RWPE2 (cell line): ENCODE results near the gene TMEM238L.

Experiments used
- ATAC-seq: fragments of 200-7000 bp; cut with Tn5 transposase; 3 replicates; pipeline ENCODE4 v1.9.1; 2021; ENCODE audit warnings: low read depth
- DNase-seq: peaks from one replicate; pipeline ENCODE4 v3.0.0-alpha.2; 2020; ENCODE audit warnings: low spot score
- H3K27ac ChIP-seq: fragments of 450-650 bp; 2 replicates; pipeline ENCODE4 v1.5.1; 2017; ENCODE audit warnings: mild to moderate bottlenecking; ENCODE audit not compliant: poor library complexity, severe bottlenecking
- H3K27me3 ChIP-seq: fragments of 250-450 bp; sonication (Bioruptor Pico); 2 replicates; pipeline ENCODE4 v1.5.1; 2021; ENCODE audit warnings: mild to moderate bottlenecking, moderate library complexity; ENCODE audit not compliant: insufficient read depth, poor library complexity, severe bottlenecking
- H3K36me3 ChIP-seq: fragments of 250-450 bp; sonication (Bioruptor Pico); 2 replicates; pipeline ENCODE4 v1.5.1; 2020; ENCODE audit warnings: low read depth, mild to moderate bottlenecking, moderate library complexity
- H3K4me1 ChIP-seq: fragments of 250-450 bp; sonication (Bioruptor Pico); 2 replicates; pipeline ENCODE4 v1.5.1; 2021; ENCODE audit warnings: mild to moderate bottlenecking, moderate library complexity; ENCODE audit not compliant: insufficient read depth, poor library complexity, severe bottlenecking
- H3K4me3 ChIP-seq: fragments of 250-450 bp; sonication (Bioruptor Pico); 2 replicates; pipeline ENCODE4 v1.5.1; 2021; ENCODE audit warnings: mild to moderate bottlenecking, moderate library complexity; ENCODE audit not compliant: severe bottlenecking
- H3K9me3 ChIP-seq: fragments of 250-450 bp; sonication (Bioruptor Pico); 2 replicates; pipeline ENCODE4 v1.5.1; 2021; ENCODE audit warnings: mild to moderate bottlenecking, moderate library complexity; ENCODE audit not compliant: severe bottlenecking
- CTCF ChIP-seq: fragments of 450-650 bp; IDR thresholded peaks from one replicate; pipeline ENCODE4 v1.5.1; 2017; ENCODE audit warnings: mild to moderate bottlenecking, moderate library complexity; ENCODE audit not compliant: poor library complexity, severe bottlenecking

The TMEM238L gene

DNA sequence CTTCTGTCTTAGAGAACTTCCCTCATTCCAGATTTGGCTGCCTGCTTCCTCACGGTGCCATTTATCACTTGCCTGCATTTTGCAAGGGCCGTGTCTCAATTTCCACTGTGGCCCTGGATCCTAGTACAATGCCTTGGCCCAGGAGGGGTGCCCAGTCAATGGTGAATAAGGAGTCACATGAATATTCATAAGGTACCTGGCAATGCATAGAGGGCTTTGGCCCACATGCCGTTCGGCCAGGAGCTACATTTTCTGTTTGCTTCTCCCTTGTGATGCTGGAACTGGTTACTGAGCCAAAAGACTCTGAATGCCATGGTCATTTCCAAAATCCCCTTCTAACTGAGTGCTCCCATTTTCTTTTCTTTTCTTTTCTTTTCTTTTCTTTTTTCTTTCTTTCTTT lies 38.8 kb upstream of the TMEM238L start:
- Histone ChIP-seq H3K4me3 (no peak overlapping the region), H3K4me1 (no peaks in the 10 kb centered on the region), H3K27me3 (no peaks in the 10 kb centered on the region), H3K27ac (no peak overlapping the region), H3K9me3 (no peaks in the 10 kb centered on the region), H3K36me3 (no peaks in the 10 kb centered on the region)
- no peak for TF ChIP-seq CTCF
- ATAC-seq (no peak), DNase-seq (no peak)

GRCh38 chr17:10838682-10839081 lies 34.8 kb upstream of the TMEM238L start:
- Histone ChIP-seq H3K36me3 (no peaks in the 10 kb centered on the region), H3K27ac (no peak overlapping the region), H3K9me3 (no peaks in the 10 kb centered on the region), H3K4me1 (no peaks in the 10 kb centered on the region), H3K27me3 (no peaks in the 10 kb centered on the region), H3K4me3 (no peak overlapping the region)
- ATAC-seq (no peak), DNase-seq (no peak)
- no peak for TF ChIP-seq CTCF

DNA sequence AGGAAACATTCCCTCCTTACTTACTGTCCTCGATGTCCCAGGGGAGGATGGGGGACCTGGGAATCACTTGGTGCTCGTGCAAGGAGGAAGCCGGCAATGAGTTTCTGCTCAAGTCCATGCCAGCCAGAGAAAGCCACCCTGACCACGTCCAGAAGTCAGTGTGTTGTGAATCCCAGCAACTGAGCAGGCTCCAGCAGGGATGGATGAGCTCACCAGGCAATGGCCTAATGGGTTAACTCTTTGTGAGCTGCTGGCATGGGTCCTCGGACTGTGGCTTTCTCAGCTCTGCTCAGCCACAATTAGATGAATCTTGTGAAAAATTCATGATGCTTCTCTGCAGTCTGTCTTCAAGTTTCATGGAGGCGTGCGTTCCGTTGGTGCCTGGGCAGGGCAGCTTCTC lies 34.0 kb upstream of the TMEM238L start, which contains the start of gene PIRT:
PIRT (minus strand) TSS at position 167 of the 400 bp plus-strand sequence. CDS start 12,442 bp downstream, outside the sequence.
- no peak for ATAC-seq
- Histone ChIP-seq H3K9me3 (no peaks in the 10 kb centered on the region), H3K27me3 (no peaks in the 10 kb centered on the region), H3K4me3 (no peak within 1 kb of the TSS), H3K27ac (no peak within 1 kb of the TSS), H3K36me3 (no peaks in the 10 kb centered on the region), H3K4me1 (no peaks in the 10 kb centered on the region)
- DNase-seq = no peak
- no peak for TF ChIP-seq CTCF

GRCh38 chr17:10836966-10837590 lies 33.2 kb upstream of the TMEM238L start:
- DNase-seq = no peak

More at GRCh38 chr17:10836966-10837590, 33.2 kb upstream of the TMEM238L start:
- H3K4me3 ChIP-seq = no peak overlapping the region
- ATAC-seq = no peak
- no peaks in the 10 kb centered on the region for H3K36me3 ChIP-seq
- H3K9me3 ChIP-seq = no peaks in the 10 kb centered on the region
- H3K27ac ChIP-seq = no peak overlapping the region
- TF ChIP-seq CTCF = no peak
- H3K27me3 ChIP-seq = no peaks in the 10 kb centered on the region
- H3K4me1 ChIP-seq = no peaks in the 10 kb centered on the region
